GM18951 (cell line): Measurements from ENCODE around the gene NHERF1.

Source experiments
- POLR2A ChIP-seq: IDR thresholded peaks from 4 replicates; pipeline ENCODE4 v1.6.1; 2011; ENCODE audit warnings: mild to moderate bottlenecking; ENCODE audit not compliant: insufficient read length, insufficient read depth; ENCODE audit errors: extremely low read depth
- in situ Hi-C: fragments of 300-500 bp; cut with MboI; formaldehyde crosslinking; loops from one replicate; pipeline ENCODE4 v1.12.0; 2022; ENCODE audit warnings: low sequenced_read_pairs, mixed read lengths, inconsistent platforms; ENCODE audit not compliant: unreplicated experiment

NHERF1 gene

GRCh38 chr17:74748279-74748528, 224 bp upstream of the NHERF1 start:
- in situ Hi-C loops, result no loop called here
- no peak for TF ChIP-seq POLR2A

GRCh38 chr17:74749279-74750038, 1.0 kb downstream of the NHERF1 start:
- in situ Hi-C loops, result no loop called here
- no peak for TF ChIP-seq POLR2A

DNA sequence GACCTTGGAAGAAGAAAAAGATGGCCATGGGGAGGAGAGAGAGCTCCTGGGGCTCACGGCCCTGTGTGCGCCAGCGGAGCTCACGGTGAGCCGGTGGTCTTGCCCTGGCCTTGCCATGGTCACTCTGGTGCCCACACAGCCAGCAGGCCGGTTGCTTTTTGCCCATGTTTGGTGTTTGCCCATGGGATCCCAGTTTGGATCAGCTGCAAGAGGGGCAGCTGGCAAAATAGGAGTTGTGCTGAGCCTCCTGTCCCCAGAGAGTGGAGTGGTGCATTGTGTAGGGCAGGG, 1.6 kb downstream of the NHERF1 start:
- in situ Hi-C loops, result no loop called here
- TF ChIP-seq POLR2A, result no peak

DNA sequence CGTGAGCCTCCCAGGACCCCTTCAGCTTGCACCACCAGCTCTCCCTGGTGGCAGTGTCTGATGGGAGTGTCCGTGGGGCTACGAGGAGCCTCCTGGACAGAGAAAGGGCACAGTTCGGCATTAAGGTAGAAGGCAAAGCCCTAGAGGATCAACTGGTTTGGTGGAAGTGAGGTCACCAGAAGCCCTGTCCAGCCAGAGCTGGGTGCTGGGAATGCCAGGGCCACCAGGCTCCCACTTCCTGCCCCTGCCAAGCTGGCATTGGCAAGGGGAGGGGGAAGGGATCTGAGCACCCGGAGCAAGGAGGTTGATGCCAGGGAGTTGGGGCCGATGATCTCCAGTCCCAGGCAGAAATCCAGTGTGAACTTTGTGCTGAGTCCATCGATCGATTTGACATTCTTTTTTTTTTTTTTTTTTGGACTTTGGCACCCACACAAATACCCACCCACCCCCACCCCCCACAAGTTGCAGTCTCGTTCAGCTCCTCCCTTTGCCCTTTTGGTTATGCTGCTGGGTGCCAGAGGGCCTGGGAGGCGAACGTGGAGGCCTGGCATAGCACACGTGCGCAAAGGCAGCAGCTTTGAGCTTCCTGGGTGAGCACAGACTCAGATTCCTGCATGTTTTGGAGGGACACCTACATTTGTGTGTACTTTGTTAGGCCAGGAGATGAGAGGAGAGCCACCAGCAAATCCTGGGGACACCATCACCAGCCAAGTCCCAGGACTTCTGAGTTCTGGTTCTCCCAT, 2.1 kb downstream of the NHERF1 start:
- in situ Hi-C loops, result no loop called here
- TF ChIP-seq POLR2A, result no peak

GRCh38 chr17:74752415-74752814, 4.0 kb downstream of the NHERF1 start:
- TF ChIP-seq POLR2A, result no peak
- in situ Hi-C loops, result no loop called here

DNA sequence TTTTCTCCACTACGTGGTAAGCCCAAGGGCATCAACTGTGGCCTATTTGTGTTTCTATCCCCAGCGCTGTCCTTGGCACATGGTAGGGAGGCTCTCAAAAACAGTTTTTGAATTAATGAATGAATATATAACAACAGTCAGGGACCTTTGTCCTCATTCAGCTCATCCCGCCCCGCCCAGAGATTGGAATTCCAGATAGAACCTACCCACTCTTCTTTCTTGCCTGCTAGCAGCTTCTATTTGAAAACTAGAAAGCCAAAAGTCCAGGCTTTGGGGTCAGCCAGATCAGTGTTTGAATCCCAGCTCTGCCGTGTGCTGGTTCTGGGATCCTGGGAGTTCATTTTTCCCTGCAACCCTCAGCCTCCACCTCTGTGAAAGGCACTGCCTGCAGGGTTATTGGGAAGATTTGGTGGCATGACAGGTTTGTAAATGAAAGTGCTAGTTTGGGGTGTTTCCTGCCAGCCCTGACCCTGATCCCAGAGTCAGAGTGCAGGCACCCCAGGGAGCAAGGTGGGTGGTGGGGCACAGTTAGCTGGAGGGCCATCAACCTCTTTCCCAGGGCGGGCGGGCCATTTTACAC, 4.5 kb downstream of the NHERF1 start:
- in situ Hi-C loops, result no loop called here
- no peak for TF ChIP-seq POLR2A

- in situ Hi-C loops, result no loop called here
- TF ChIP-seq POLR2A, result no peak
Measured at GRCh38 chr17:74754832-74755231, 6.4 kb downstream of the NHERF1 start.

DNA sequence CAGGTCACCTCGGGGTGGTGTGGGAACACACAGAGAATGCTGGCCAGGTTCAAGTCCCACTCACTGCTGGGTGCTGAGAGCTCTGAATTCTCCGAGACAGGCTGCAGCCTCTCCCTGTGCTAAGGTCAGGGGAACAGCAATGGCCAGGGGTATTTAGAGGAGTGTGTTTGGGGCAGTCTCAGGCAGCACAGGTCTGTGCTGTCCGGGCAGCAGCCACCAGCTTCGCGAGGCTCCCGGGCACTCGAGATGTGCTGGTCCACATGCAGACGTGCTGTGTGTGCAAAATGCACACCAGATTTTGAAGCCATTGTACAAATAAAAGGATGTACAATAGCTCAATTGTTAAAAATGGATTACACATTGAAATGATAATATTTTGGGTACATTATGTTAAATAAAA, 7.1 kb downstream of the NHERF1 start:
- in situ Hi-C loops, result no loop called here
- no peak for TF ChIP-seq POLR2A

DNA sequence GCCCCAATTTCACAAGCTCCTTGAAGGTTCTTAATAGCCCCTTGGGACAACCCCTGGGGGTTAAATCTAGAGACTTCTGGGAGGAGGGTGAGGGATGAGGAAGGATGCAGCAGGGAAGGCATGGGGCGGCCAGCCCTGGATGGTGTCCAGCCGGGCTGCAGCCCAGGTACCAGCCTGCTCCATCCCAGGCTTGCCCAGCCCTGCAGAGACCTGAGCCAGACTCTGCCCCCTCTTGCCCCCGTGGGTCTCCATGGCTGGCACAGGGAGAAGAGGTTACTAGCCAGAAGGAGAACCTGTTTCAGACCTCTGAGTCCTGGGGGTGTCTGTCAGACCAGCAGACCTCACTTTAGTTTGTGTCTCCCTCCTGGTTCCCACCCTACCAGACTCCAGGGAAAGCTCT, 8.5 kb downstream of the NHERF1 start:
- in situ Hi-C loops, result no loop called here
- no peak for TF ChIP-seq POLR2A

DNA sequence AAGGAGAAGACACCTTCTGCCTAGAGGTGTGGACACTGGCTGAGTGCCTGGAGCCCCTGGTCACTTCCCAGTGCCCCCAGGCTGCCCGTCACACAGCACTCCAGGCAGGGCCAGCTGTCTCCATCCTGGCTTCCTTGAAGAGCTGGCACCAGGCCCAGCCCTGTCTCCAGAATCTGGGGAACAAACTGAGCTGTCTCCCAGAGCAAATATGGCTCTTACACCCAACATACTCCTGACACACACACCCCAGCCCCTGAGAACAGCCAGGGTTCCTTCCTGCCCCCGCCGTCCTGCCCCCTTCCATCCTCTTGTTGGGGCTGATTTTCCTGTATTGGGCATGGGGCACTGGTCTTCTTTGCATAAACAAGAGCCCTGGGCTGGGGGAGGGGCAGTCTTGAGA, 9.1 kb downstream of the NHERF1 start:
- in situ Hi-C loops, result no loop called here
- TF ChIP-seq POLR2A, result no peak

GRCh38 chr17:74757931-74758847, 9.8 kb downstream of the NHERF1 start:
- in situ Hi-C loops, result no loop called here
- no peak for TF ChIP-seq POLR2A

DNA sequence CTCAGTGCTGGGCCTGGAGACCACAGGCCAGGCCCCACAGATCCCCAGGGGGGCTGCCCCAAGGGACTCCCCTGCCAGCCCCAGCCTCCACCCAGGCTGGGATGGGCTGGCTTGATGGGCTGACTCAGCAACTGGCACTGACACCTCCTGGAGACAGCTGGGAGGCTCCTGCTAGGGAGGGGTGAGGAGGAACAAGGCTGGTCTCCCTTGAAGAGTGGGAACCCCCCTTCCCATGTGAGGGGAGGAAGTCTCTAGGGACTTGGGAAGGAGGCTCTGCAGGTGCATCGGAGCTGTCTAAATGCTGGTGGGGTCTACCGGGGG, 10.4 kb downstream of the NHERF1 start:
- TF ChIP-seq POLR2A, result no peak

GRCh38 chr17:74759243-74759801, 10.9 kb downstream of the NHERF1 start:
- TF ChIP-seq POLR2A, result no peak
- in situ Hi-C loops, result no loop called here

More for the DNA sequence above, 10.4 kb downstream of the NHERF1 start:
- in situ Hi-C loops, result no loop called here
